Astrocyte (in vitro differentiated cells and primary cell): ENCODE measurements around the gene ENDOV. TPM values are rescaled to one million over a fixed set of nuclear protein-coding genes. Genes with fewer than 3 reads are reported as not detected.
A peak's percentile ranks its signal among the peaks of the same experiment; 100 is the strongest.

ENCODE experiments used
- DNase-seq: peaks from one replicate; pipeline ENCODE4 v3.0.0-alpha.2; 2010; ENCODE audit warnings: low read depth
- FAIRE-seq: peaks from 2 replicates; lab custom pipeline; 2011; peaks lifted over from hg19 to GRCh38; lab: Jason Lieb, UNC
- H2AFZ ChIP-seq: 2 replicates; pipeline ENCODE4 v1.6.0; 2012; ENCODE audit warnings: low read depth, low read length, inconsistent platforms
- H3K27ac ChIP-seq: 2 replicates; pipeline ENCODE4 v1.5.1; 2011; ENCODE audit warnings: low read depth, low read length, inconsistent platforms
- H3K27me3 ChIP-seq: 2 replicates; pipeline ENCODE4 v1.6.0; 2011; ENCODE audit warnings: low read length, inconsistent platforms; ENCODE audit not compliant: insufficient read depth
- H3K36me3 ChIP-seq: 2 replicates; pipeline ENCODE4 v1.5.1; 2011; ENCODE audit warnings: low read length, inconsistent platforms; ENCODE audit not compliant: insufficient read depth
- H3K4me1 ChIP-seq: 2 replicates; pipeline ENCODE4 v1.5.1; 2011; ENCODE audit warnings: low read length, inconsistent platforms; ENCODE audit not compliant: insufficient read depth
- H3K4me2 ChIP-seq: 2 replicates; pipeline ENCODE4 v1.6.0; 2012; ENCODE audit warnings: low read length, inconsistent platforms
- H3K4me3 ChIP-seq: 2 replicates; pipeline ENCODE4 v1.5.1; 2011; ENCODE audit warnings: low read depth, mild to moderate bottlenecking, low read length, inconsistent platforms; ENCODE audit not compliant: insufficient read depth
- H3K79me2 ChIP-seq: 2 replicates; pipeline ENCODE4 v1.6.0; 2012; ENCODE audit warnings: mild to moderate bottlenecking, low read length, inconsistent platforms; ENCODE audit not compliant: insufficient read depth
- H3K9ac ChIP-seq: 2 replicates; pipeline ENCODE4 v1.6.0; 2012; ENCODE audit warnings: mild to moderate bottlenecking, low read length, inconsistent platforms
- H3K9me3 ChIP-seq: 2 replicates; pipeline ENCODE4 v1.5.1; 2012; ENCODE audit warnings: low read depth, mild to moderate bottlenecking, low read length, inconsistent platforms; ENCODE audit not compliant: insufficient read depth
- H4K20me1 ChIP-seq: 2 replicates; pipeline ENCODE4 v1.6.0; 2012; ENCODE audit warnings: low read length, inconsistent platforms; ENCODE audit not compliant: insufficient read depth
- H3K27ac Mint-ChIP-seq: one replicate; pipeline ENCODE4 v1.8.0; 2021; ENCODE audit warnings: mild to moderate bottlenecking, mixed read lengths; ENCODE audit not compliant: unreplicated experiment
- H3K27me3 Mint-ChIP-seq: one replicate; pipeline ENCODE4 v1.8.0; 2021; ENCODE audit warnings: low read depth, mixed read lengths; ENCODE audit not compliant: unreplicated experiment
- H3K36me3 Mint-ChIP-seq: one replicate; pipeline ENCODE4 v1.8.0; 2021; ENCODE audit warnings: low read depth, mixed read lengths; ENCODE audit not compliant: unreplicated experiment
- H3K4me1 Mint-ChIP-seq: one replicate; pipeline ENCODE4 v1.8.0; 2021; ENCODE audit warnings: low read depth, mixed read lengths; ENCODE audit not compliant: unreplicated experiment
- H3K4me3 Mint-ChIP-seq: one replicate; pipeline ENCODE4 v1.8.0; 2021; ENCODE audit warnings: mild to moderate bottlenecking, moderate library complexity, mixed read lengths; ENCODE audit not compliant: unreplicated experiment
- H3K9me3 Mint-ChIP-seq: one replicate; pipeline ENCODE4 v1.8.0; 2021; ENCODE audit warnings: mild to moderate bottlenecking, mixed read lengths; ENCODE audit not compliant: unreplicated experiment
- CTCF ChIP-seq: IDR thresholded peaks from 2 replicates; pipeline ENCODE4 v1.5.1; 2011; ENCODE audit warnings: low read depth, mild to moderate bottlenecking, inconsistent platforms, low read length, moderate library complexity; ENCODE audit not compliant: insufficient read depth
- EZH2 ChIP-seq: IDR thresholded peaks from 2 replicates; pipeline ENCODE4 v1.6.1; 2012; ENCODE audit warnings: mild to moderate bottlenecking, low read length, inconsistent platforms; ENCODE audit not compliant: insufficient read depth
- total RNA-seq: library from RNA; stranded (reverse); gene quantifications from 2 replicates; pipeline ENCODE4 v1.2.1, GENCODE V29; 2021

The ENDOV gene
- total RNA-seq, 1 donor from 2014 or later = 20.7 TPM

GRCh38 chr17:80474961-80475909 is 60.3 kb downstream of the ENDOV start:
- Histone ChIP-seq H4K20me1 (peaks cover 10% of the 10 kb centered on the region), H3K79me2 (no peaks in the 10 kb centered on the region), H3K9me3 (no peaks in the 10 kb centered on the region), H3K4me1 (peaks cover 17% of the 10 kb centered on the region), H3K27me3 (peaks cover 54% of the 10 kb centered on the region), H3K4me2 (peak overlapping the region; percentile 80), H3K4me3 (no peak overlapping the region), H3K27ac (no peak overlapping the region), H3K36me3 (no peaks in the 10 kb centered on the region), H2AFZ (no peak overlapping the region), H3K9ac (no peak overlapping the region)
- TF ChIP-seq CTCF = no peak
- peak; percentile 98 for TF ChIP-seq EZH2
- H3K27ac Mint-ChIP-seq = no peak overlapping the region
- H3K4me1 Mint-ChIP-seq = peaks cover 2% of the 10 kb centered on the region
- DNase-seq (no peak), FAIRE-seq (no peak)
- H3K36me3 Mint-ChIP-seq = no peaks in the 10 kb centered on the region
- peak overlapping the region; percentile 50 for H3K4me3 Mint-ChIP-seq
- peaks cover 67% of the 10 kb centered on the region for H3K27me3 Mint-ChIP-seq
- peaks cover 6% of the 10 kb centered on the region for H3K9me3 Mint-ChIP-seq

- Histone ChIP-seq H2AFZ (no peak within 1 kb of the TSS), H3K79me2 (no peaks in the 10 kb centered on the region), H3K4me2 (peak within 1 kb of the TSS; percentile 80), H3K36me3 (no peaks in the 10 kb centered on the region), H3K4me1 (peaks cover 17% of the 10 kb centered on the region), H4K20me1 (peaks cover 10% of the 10 kb centered on the region), H3K4me3 (no peak within 1 kb of the TSS), H3K9ac (no peak within 1 kb of the TSS), H3K27ac (no peak within 1 kb of the TSS), H3K27me3 (peaks cover 58% of the 10 kb centered on the region), H3K9me3 (no peaks in the 10 kb centered on the region)
- no peak for FAIRE-seq
- H3K27me3 Mint-ChIP-seq = peaks cover 66% of the 10 kb centered on the region
- no peaks in the 10 kb centered on the region for H3K36me3 Mint-ChIP-seq
- H3K9me3 Mint-ChIP-seq = peaks cover 6% of the 10 kb centered on the region
- no peak for DNase-seq
- TF ChIP-seq CTCF (no peak), EZH2 (no peak)
- no peak within 1 kb of the TSS for H3K27ac Mint-ChIP-seq
- H3K4me1 Mint-ChIP-seq = peaks cover 2% of the 10 kb centered on the region
- no peak within 1 kb of the TSS for H3K4me3 Mint-ChIP-seq
These were observed 61.2 kb downstream of the ENDOV start, which contains the start of gene NPTX1 for GRCh38 chr17:80475910-80476876. Gene NPTX1 (minus strand): TSS chr17:80476607. CDS start chr17:80476446, 161 bp downstream.
